PC-9 (cell line): ENCODE data around the gene TFAP2A. TPM values are rescaled to one million over a fixed set of nuclear protein-coding genes. Genes with fewer than 3 reads are reported as not detected.
A peak's percentile ranks its signal among the peaks of the same experiment; 100 is the strongest.

Experiments
- Bru-seq: library from RNA; stranded (reverse); fragments of 400-500 nt; gene quantifications from one replicate; lab custom pipeline; 2021; lab: Mats Ljungman, UMichigan
- BruChase-seq, 2 experiments: library from RNA; stranded (reverse); fragments of 400-500 nt; gene quantifications; one replicate each; lab custom pipeline; 2021; lab: Mats Ljungman, UMichigan
- BruUV-seq: library from RNA; stranded (reverse); fragments of 400-500 nt; replicated peaks from 2 replicates; lab custom pipeline; 2021; lab: Mats Ljungman, UMichigan
- CTCF ChIA-PET: fragments of 300-600 bp; sonication (Branson Sonifier 250); formaldehyde crosslinking; loops from one replicate; lab custom pipeline; 2022; ENCODE audit warnings: antibody characterized with exemption; lab: Charles Lee
- POLR2A ChIA-PET: fragments of 300-600 bp; sonication (Branson Sonifier 250); formaldehyde crosslinking; loops from one replicate; lab custom pipeline; 2022; ENCODE audit warnings: antibody characterized with exemption; ENCODE audit not compliant: unreplicated experiment; lab: Charles Lee
- DNase-seq, 2 experiments: peaks; one replicate each; pipeline versions ENCODE4 v3.0.0 to v3.0.0-alpha.2; 2015 to 2022; ENCODE audit warnings: mixed read lengths in 1 of 2
- H2AFZ ChIP-seq: fragments of 200-600 bp; sonication (generic); 2 replicates; pipeline ENCODE4 v1.8.1; 2017; ENCODE audit warnings: antibody characterized with exemption
- H3F3A ChIP-seq: fragments of 200-600 bp; sonication (generic); 2 replicates; pipeline ENCODE4 v1.8.1; 2017; ENCODE audit warnings: antibody characterized with exemption, mild to moderate bottlenecking, low read depth; ENCODE audit not compliant: insufficient read depth
- H3K27ac ChIP-seq: fragments of 200-600 bp; sonication (generic); 2 replicates; pipeline ENCODE4 v1.6.1; 2016; ENCODE audit warnings: mixed run types
- H3K27me3 ChIP-seq: fragments of 200-600 bp; sonication (generic); 2 replicates; pipeline ENCODE4 v1.6.1; 2016; ENCODE audit warnings: low read depth, mixed run types; ENCODE audit not compliant: insufficient read depth
- H3K36me3 ChIP-seq: fragments of 200-600 bp; sonication (generic); 2 replicates; pipeline ENCODE4 v1.6.1; 2016; ENCODE audit warnings: low read depth, mixed run types
- H3K4me1 ChIP-seq: fragments of 200-600 bp; sonication (generic); replicated peaks from 2 replicates; pipeline ENCODE4 v1.6.1; 2016; ENCODE audit warnings: mixed run types; ENCODE audit not compliant: insufficient read depth
- H3K4me2 ChIP-seq: fragments of 200-600 bp; sonication (generic); 2 replicates; pipeline ENCODE4 v1.6.1; 2017; ENCODE audit warnings: mixed run types
- H3K4me3 ChIP-seq: fragments of 200-600 bp; sonication (generic); 2 replicates; pipeline ENCODE4 v1.6.1; 2016; ENCODE audit warnings: mixed run types
- H3K79me2 ChIP-seq: fragments of 200-600 bp; sonication (generic); 2 replicates; pipeline ENCODE4 v1.6.1; 2017; ENCODE audit warnings: low read depth, mixed run types
- H3K9me2 ChIP-seq: fragments of 200-600 bp; sonication (generic); 2 replicates; pipeline ENCODE4 v1.8.1; 2017; ENCODE audit warnings: mild to moderate bottlenecking; ENCODE audit not compliant: insufficient read depth
- H3K9me3 ChIP-seq: fragments of 200-600 bp; sonication (generic); 2 replicates; pipeline ENCODE4 v1.8.1; 2016; ENCODE audit warnings: low read depth; ENCODE audit not compliant: insufficient read depth
- H4K20me1 ChIP-seq: fragments of 200-600 bp; sonication (generic); 2 replicates; pipeline ENCODE4 v1.8.1; 2017; ENCODE audit not compliant: insufficient read depth
- EZH2 ChIP-seq: fragments of 200-600 bp; sonication (generic); IDR thresholded peaks from 2 replicates; pipeline ENCODE4 v1.8.0; 2017; ENCODE audit warnings: antibody characterized with exemption, low read depth
- intact Hi-C: fragments of 100-400 bp; cut with micrococcal nuclease; formaldehyde crosslinking; loops from one replicate; pipeline ENCODE4 v1.10.0; 2022; ENCODE audit not compliant: unreplicated experiment
- long read RNA-seq: library from polyadenylated mRNA; stranded (forward); transcript quantifications from one replicate; pipeline ENCODE4 v2.0.0, GENCODE V29; 2022
- total RNA-seq: library from RNA; stranded (reverse); gene quantifications from 2 replicates; pipeline ENCODE4 v1.2.3, GENCODE V29; 2021
- TF ChIP-seq, protein P1 (sequence below): fragments of 200-600 bp; sonication (generic); conservative IDR thresholded peaks from 2 replicates; pipeline ENCODE4 v1.6.1; 2017; ENCODE audit warnings: mixed run types, antibody characterized with exemption, mild to moderate bottlenecking, moderate library complexity

Gene TFAP2A
- total RNA-seq (37.0 and 43.8 TPM in 2 replicates), Bru-seq, nascent RNA (percentile 86 among the genes with signal in this experiment), BruChase-seq, experiment 1, labeled RNA remaining after a 2-hour chase (percentile 86 among the genes with signal in this experiment), BruChase-seq, experiment 2, labeled RNA remaining after a 6-hour chase (percentile 82 among the genes with signal in this experiment)
- long read RNA-seq, partial matches to known transcripts = 5 of 28 reads
- long read RNA-seq, other reads (novel, unspliced or antisense) = 16 of 28 reads

DNA sequence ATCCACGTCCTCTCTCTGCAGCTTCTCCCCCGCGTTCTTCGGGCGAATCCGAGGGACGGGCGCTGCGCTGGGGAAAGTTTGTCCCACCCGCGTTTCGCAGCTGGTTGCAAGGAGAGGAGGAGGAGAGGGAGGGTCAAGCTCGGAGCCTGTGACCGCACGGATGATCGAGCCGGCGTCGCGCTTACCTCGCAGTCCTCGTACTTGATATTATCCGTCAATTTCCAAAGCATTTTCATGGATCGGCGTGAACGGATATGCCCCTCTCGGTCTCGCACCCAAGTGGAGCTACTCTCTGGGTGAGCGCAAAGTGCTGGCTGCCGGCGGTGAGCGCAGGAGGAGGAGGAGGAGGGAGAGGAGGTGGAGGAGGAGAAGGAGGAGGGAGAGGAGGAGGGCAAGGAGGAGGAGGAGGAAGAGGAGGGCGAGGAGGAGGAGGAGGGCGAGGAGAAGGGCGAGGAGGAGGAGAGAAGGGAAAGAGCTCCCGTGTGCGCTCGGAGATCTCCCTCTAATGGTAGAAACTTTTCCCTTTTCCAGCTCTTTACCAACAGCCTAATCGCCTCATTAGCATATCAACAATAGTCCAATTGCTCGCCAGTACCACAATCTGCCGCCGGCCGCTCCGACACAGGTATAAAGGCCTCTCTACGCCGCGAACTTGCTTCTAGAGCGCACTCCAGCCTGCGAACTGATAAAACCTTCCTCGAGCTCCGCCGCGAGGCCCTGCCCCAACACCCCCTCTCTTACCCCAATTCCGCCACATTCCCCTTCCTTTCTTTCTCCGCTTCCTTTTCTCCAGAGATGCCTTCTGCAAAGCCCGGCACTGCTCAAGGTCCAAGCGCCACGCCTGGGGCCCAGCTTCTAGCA is at the start of gene TFAP2A:
TSS of gene TFAP2A (minus strand) at position 319 of the 861 bp plus-strand sequence. CDS start at position 236, 83 bp downstream.
- H3K27ac ChIP-seq = peak within 1 kb of the TSS; percentile 89
- H3F3A ChIP-seq = peaks cover 27% of the 10 kb centered on the region
- TF ChIP-seq, protein P1, sequence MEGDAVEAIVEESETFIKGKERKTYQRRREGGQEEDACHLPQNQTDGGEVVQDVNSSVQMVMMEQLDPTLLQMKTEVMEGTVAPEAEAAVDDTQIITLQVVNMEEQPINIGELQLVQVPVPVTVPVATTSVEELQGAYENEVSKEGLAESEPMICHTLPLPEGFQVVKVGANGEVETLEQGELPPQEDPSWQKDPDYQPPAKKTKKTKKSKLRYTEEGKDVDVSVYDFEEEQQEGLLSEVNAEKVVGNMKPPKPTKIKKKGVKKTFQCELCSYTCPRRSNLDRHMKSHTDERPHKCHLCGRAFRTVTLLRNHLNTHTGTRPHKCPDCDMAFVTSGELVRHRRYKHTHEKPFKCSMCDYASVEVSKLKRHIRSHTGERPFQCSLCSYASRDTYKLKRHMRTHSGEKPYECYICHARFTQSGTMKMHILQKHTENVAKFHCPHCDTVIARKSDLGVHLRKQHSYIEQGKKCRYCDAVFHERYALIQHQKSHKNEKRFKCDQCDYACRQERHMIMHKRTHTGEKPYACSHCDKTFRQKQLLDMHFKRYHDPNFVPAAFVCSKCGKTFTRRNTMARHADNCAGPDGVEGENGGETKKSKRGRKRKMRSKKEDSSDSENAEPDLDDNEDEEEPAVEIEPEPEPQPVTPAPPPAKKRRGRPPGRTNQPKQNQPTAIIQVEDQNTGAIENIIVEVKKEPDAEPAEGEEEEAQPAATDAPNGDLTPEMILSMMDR = peak; percentile 34; the same call in 1 of the 2 replicates
- TF ChIP-seq EZH2 = no peak
- peak in 1 of 2 experiments; percentile 55 for DNase-seq
- CTCF ChIA-PET = interaction anchor here (0.5 to 1.5 kb wide), 15 partner anchors 10 to 1708 kb away, joined by 3 to 13 read pairs (median 4); no protein-coding TSS in a partner anchor
- POLR2A ChIA-PET = interaction anchor here (0.5 to 0.6 kb wide), 4 partner anchors 10 to 1237 kb away, joined by 3 to 4 read pairs (median 4); no protein-coding TSS in a partner anchor
- no peaks in the 10 kb centered on the region for H3K27me3 ChIP-seq
- peaks cover 15% of the 10 kb centered on the region for H3K4me1 ChIP-seq
- H3K9me3 ChIP-seq = no peaks in the 10 kb centered on the region
- no peaks in the 10 kb centered on the region for H3K36me3 ChIP-seq
- intact Hi-C loops = loop anchor here (5.0 to 10.0 kb wide), 4 partner anchors 758 to 1010 kb away; no protein-coding TSS in a partner anchor
- H3K4me3 ChIP-seq = peak within 1 kb of the TSS; percentile 88
- no peaks in the 10 kb centered on the region for H4K20me1 ChIP-seq
- peaks cover 78% of the 10 kb centered on the region for H3K79me2 ChIP-seq
- peak within 1 kb of the TSS; percentile 99 for H3K4me2 ChIP-seq
- BruUV-seq = no TSS peak
- no peaks in the 10 kb centered on the region for H3K9me2 ChIP-seq
- peak within 1 kb of the TSS; percentile 55; the same call in 1 of the 2 replicates for H2AFZ ChIP-seq

DNA sequence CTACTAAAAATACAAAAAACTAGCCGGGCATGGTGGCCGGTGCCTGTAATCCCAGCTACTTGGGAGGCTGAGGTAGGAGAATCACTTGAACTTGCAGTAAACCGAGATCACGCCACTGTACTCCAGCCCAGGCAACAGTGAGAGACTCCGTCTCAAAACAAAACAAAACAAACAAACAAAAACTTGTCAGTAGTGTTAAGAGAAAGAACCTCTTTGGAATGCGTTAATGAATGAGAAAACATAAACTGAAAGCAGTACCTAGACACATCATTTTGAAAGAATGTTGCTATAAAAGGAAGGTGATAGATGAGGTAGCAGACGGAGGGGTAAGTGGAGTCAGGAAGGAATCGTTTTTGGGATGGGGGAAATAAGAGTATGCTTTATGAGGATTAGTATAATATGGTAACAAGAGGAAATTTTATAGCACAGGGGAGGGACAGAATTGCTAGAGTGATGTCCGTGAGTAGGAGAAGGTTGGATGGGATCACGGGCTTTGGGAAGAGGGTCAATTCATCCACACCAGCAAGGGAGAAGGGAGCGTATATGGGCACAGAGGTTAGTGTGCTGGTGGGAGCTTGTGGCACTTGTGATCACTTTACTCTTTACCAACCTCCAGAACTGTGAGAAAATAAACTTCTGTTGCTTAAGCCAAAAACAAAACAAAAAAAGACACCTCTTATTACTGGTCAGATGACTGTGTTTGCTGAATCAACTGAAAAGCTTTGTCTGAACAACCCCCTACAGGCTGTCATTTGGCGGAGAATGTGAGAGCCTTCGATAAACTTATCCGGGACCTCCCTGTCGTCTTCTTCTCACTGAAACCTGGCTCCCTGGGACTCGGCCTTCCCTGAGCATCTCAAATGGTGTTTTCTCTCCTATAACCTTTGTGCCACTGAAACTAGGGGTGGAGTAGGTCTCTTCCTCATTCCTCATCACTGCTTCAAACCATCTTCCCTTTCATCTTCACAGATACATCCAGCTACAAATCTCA is 48.9 kb upstream of the TFAP2A start:
- Histone ChIP-seq H3K36me3 (no peaks in the 10 kb centered on the region), H2AFZ (no peak overlapping the region; the same call in 1 of the 2 replicates), H3K9me2 (no peaks in the 10 kb centered on the region), H3K4me1 (peaks cover 19% of the 10 kb centered on the region), H3K27me3 (no peaks in the 10 kb centered on the region), H3F3A (no peaks in the 10 kb centered on the region), H3K79me2 (no peaks in the 10 kb centered on the region), H3K9me3 (no peaks in the 10 kb centered on the region), H4K20me1 (no peaks in the 10 kb centered on the region), H3K4me3 (no peak overlapping the region; the same call in 1 of the 2 replicates), H3K4me2 (peak overlapping the region; percentile 53), H3K27ac (peak overlapping the region; percentile 78)
- CTCF ChIA-PET = interaction anchor here (0.5 kb wide), 1 partner anchor 29 kb away, joined by 4 read pairs; no protein-coding TSS in a partner anchor
- TF ChIP-seq EZH2 = no peak
- TF ChIP-seq, protein P1 = no peak
- TSS peak; percentile 88 for BruUV-seq
- peak; percentile 28 to 84 for DNase-seq
- intact Hi-C loops = loop anchor here (1.0 kb wide), 2 partner anchors 11 to 22 kb away; no protein-coding TSS in a partner anchor
- POLR2A ChIA-PET = no interaction called here
